ENCODE data around the gene DYSF.

DNA sequence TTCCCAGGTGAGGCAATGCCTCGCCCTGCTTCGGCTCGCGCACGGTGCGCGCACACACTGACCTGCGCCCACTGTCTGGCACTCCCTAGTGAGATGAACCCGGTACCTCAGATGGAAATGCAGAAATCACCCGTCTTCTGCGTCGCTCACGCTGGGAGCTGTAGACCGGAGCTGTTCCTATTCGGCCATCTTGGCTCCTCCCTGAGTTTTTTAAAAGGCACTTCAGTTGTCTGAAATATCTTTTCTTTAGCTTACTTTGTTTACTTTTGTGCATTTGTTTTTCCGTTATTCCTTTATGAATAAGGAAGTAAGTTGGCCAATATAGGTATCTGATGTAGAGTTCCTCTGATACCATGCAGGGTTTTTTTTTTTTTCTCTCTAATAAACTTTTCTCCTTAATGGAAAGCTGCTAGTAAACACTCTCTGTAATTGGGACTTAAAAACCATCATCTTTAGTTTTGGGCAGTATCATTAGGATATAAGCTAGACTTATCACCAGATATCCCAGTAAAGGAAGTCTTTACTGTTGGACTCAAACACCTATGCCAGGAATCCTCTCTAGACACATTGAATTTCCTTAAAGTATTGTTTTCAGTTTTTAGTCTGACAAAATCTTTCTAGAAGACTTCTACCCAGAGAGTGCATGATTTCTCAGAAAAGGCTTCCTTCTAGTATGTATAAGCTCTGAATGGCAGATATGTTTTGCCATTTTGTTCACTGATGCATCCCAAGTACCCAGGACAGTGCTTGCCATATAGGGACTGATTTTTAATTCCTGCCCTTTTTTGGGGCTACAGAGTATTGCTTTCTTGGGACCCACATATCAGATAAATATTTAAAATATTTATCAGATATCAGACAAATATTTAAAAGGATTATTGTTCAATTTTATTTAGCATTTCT, 35.8 kb upstream of the DYSF start:
- TF ChIP-seq, protein P1, sequence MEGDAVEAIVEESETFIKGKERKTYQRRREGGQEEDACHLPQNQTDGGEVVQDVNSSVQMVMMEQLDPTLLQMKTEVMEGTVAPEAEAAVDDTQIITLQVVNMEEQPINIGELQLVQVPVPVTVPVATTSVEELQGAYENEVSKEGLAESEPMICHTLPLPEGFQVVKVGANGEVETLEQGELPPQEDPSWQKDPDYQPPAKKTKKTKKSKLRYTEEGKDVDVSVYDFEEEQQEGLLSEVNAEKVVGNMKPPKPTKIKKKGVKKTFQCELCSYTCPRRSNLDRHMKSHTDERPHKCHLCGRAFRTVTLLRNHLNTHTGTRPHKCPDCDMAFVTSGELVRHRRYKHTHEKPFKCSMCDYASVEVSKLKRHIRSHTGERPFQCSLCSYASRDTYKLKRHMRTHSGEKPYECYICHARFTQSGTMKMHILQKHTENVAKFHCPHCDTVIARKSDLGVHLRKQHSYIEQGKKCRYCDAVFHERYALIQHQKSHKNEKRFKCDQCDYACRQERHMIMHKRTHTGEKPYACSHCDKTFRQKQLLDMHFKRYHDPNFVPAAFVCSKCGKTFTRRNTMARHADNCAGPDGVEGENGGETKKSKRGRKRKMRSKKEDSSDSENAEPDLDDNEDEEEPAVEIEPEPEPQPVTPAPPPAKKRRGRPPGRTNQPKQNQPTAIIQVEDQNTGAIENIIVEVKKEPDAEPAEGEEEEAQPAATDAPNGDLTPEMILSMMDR (IDR thresholded peaks at IDR 0.05): no peak
- TF ChIP-seq POLR2AphosphoS5 (IDR thresholded peaks at IDR 0.05; ENCODE audit: low read depth, low read length) (no peak), RCOR1 (IDR thresholded peaks at IDR 0.05; ENCODE audit: low read length) (no peak), PBX3 (IDR thresholded peaks at IDR 0.05) (no peak), CHD2 (IDR thresholded peaks at IDR 0.05; ENCODE audit: low read length, partially characterized antibody) (no peak), RAD21 (IDR thresholded peaks at IDR 0.05; ENCODE audit: low read length) (no peak), EP300 (IDR thresholded peaks at IDR 0.05; ENCODE audit: borderline replicate concordance in 1 of 2, low read depth in 1 of 2, low read length in 1 of 2) (no peak), YY1 (IDR thresholded peaks at IDR 0.05; ENCODE audit: low read depth) (no peak), RXRA (IDR thresholded peaks at IDR 0.05; ENCODE audit: borderline replicate concordance, low read depth) (no peak), NFIC (IDR thresholded peaks at IDR 0.05; ENCODE audit: borderline replicate concordance) (no peak), FOXM1 (IDR thresholded peaks at IDR 0.05; ENCODE audit: low read depth) (no peak)
- TF ChIP-seq, protein P2, sequence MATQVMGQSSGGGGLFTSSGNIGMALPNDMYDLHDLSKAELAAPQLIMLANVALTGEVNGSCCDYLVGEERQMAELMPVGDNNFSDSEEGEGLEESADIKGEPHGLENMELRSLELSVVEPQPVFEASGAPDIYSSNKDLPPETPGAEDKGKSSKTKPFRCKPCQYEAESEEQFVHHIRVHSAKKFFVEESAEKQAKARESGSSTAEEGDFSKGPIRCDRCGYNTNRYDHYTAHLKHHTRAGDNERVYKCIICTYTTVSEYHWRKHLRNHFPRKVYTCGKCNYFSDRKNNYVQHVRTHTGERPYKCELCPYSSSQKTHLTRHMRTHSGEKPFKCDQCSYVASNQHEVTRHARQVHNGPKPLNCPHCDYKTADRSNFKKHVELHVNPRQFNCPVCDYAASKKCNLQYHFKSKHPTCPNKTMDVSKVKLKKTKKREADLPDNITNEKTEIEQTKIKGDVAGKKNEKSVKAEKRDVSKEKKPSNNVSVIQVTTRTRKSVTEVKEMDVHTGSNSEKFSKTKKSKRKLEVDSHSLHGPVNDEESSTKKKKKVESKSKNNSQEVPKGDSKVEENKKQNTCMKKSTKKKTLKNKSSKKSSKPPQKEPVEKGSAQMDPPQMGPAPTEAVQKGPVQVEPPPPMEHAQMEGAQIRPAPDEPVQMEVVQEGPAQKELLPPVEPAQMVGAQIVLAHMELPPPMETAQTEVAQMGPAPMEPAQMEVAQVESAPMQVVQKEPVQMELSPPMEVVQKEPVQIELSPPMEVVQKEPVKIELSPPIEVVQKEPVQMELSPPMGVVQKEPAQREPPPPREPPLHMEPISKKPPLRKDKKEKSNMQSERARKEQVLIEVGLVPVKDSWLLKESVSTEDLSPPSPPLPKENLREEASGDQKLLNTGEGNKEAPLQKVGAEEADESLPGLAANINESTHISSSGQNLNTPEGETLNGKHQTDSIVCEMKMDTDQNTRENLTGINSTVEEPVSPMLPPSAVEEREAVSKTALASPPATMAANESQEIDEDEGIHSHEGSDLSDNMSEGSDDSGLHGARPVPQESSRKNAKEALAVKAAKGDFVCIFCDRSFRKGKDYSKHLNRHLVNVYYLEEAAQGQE (IDR thresholded peaks at IDR 0.05; ENCODE audit: low read depth, low read length): no peak
- TF ChIP-seq, protein P3, sequence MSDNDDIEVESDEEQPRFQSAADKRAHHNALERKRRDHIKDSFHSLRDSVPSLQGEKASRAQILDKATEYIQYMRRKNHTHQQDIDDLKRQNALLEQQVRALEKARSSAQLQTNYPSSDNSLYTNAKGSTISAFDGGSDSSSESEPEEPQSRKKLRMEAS (IDR thresholded peaks at IDR 0.05; ENCODE audit: low read depth): no peak
- TF ChIP-seq, protein P4, sequence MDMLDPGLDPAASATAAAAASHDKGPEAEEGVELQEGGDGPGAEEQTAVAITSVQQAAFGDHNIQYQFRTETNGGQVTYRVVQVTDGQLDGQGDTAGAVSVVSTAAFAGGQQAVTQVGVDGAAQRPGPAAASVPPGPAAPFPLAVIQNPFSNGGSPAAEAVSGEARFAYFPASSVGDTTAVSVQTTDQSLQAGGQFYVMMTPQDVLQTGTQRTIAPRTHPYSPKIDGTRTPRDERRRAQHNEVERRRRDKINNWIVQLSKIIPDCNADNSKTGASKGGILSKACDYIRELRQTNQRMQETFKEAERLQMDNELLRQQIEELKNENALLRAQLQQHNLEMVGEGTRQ (IDR thresholded peaks at IDR 0.05; ENCODE audit: borderline replicate concordance, low read depth, low read length): no peak
